Stimulated activated CD8-positive, alpha-beta memory T cell treated with anti-CD3 and anti-CD28 coated beads, Interleukin-12 subunit alpha, Interleukin-12 subunit beta, amount 100 ng/mL, for 4 hours (primary cell): ENCODE data around the gene CHST13.

Source experiments
- DNase-seq: peaks from one replicate; pipeline ENCODE4 v3.0.0-alpha.2; 2020; ENCODE audit warnings: low read depth

Gene CHST13

DNA sequence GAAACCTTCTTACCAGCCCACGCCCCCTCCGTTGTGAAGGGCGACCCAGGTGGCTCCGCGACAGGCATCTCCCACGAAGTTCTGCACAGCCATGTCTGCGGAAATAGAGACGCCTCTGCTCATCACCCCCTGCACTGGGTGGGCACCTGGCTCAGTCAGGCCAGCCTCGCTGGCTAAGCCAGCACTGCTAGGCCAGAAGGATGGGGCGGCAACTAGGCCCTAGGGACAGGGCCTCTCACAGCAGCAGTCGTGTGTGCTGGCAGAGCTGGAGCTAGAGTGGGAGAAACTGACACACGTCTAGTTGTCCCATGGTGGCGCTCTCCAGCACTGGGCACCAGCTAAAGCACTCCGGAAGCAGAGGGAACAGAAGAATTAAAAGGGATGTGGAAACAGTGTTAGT lies 35.8 kb upstream of the CHST13 start:
- no peak for DNase-seq

DNA sequence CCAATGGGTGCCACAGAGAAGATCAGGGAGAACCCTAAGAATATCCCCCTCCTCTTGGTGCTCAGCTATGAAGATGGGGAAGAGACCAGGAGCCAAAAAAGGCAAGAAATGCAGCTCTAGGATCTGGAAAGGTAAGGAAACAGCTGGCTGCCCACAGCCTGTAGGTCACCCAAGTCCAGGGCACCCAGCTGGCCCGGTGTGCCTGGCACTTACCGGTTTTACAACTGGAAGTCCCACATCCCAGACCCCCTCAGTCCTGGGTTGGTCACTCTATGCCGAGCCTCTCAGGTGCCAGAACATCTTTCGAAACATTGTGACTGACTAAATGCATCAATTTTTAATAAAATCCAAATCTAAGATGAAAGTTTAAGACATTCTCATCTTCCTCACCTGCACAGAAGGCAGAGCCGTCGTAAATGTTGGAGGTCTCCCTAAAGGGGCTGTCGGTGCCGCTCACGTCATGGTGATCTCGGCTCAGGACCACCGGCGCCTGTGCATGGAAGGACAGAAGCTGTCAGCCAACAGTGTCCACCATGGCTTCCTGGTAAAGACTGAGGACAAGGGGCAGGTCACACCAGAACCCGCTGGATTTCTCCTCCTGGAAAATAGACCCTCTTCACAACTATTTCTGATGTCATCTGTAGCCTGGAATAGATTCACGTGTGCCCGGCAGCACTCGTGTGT lies 34.9 kb upstream of the CHST13 start:
- DNase-seq: no peak

DNA sequence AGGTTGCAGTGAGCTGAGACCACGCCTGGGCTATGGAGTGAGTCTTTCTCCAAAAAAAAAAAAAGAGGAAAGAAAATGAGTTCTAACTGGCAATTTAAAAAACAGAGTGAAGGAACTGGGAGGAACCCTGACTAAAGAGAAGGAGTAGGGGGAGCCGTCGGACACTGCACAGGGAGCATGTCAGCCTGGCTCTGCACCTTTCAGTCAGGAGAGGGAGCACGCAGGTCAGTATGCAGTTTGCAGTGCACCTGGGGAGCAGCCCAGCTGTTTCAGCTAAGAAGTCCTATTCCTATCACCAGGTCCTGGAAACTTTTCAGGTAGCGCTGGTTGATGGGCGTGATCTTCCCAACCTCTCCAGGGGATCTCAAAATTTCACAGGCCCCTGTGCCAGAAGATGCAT lies 33.3 kb upstream of the CHST13 start:
- DNase-seq: no peak

DNA sequence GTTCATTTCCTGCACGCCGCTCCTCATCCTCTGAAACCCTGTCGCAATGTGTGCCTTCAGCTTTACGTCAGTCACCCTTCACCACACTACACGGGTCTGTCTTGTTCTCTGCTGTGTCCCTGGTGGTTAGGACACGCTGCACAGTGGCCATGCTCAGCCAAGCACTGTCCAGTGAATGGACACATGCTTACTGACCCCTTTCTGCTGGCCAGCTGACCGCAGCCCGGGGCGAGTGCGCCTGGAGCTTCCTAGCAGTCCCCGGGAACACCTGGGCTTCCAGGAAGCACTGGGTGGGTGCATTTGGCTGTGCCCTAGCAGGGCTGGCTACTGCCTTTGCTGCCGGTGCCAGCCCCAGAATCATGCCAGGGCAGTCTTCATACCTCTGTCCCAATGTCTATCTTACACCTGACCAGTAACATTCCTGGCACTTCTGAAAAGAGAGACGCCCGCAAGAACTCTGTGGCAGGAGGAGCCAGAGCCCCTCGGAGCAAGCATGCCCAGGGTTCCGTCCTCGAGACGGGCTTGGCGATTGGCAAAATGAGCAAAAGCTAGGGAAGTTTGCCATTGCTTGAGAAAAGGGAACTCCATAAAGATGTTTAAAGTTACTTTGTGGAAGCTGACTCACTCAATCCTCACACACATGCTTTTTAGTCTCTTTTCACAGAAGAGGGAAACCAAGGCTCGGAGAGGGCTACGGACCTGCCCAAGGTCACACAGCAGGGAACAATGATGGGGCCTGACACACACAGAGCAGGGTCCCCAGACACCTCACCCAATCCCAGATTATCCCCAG lies 32.5 kb upstream of the CHST13 start:
- no peak for DNase-seq

DNA sequence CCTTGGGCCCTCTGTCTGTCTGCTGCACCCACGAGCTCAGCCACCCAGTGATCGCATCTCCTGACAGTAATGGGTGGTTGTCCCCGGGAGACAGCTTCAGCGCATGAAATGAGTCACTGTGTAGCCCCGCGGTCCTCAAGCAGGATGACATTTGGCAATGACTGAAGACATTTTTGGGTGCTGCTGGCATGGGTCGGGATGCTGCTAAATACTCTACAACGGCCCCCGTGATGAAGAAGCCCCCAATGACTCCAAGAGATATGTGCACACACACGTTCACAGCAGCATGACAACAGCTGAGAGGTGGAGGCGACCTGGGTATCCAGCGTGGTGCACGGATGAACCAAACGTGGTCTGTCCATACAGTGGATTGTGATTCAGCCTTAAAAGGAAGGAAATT lies 30.9 kb upstream of the CHST13 start:
- DNase-seq: no peak

DNA sequence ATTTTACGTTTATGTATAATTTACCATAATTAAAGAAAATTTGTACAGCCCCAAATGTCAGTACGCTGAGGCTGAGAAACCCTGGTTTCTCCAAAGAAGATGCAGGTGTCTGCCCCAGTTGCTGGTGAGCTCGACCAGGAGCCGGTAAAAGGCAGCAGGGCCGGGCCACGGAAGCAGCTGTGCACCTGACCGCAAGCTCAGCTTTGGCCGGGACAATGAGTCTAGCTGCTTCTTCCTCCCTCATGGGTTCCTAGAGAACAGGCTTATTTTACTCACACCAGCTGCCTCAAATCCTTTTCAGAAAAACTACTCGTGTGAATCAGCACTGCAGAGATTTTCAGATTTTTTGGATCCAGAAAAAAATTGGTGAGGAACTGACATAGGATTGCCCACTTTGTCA lies 30.2 kb upstream of the CHST13 start:
- DNase-seq: no peak

DNA sequence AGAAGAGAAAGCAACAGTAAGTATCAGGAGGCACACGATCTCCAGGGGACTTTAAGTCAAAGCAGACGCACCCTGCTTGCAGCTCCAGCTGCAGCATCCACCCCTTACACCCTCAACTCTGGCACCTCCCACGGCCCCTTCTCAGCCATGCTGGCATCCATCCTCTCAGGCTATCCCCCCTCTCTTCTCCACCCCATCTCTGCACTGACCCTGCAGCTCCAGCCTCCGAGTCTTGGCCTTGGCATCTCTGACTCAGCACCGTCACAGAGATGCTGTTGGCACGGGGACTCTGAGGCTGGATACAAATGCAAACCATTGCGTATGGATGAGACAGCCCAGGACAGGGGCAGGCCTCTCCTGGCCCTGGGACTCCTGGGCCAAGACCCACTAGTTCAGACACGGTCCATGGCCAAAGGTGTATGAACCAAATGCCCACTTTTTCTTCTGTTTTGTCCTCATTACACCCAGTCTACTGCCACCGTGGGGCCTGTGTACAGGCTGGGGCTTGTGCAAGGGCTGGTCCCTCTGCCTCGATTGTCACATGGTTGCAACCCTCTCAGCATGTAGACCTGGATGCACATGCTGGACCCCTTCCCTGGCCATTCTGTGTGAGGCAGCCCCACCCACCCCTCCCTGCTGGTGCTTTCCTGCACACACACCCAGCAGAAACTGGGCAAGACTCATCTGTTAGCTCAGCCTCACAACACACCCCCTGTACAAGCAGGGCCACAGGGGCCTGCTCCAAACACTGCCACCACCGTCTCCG lies 29.6 kb upstream of the CHST13 start:
- DNase-seq: no peak

DNA sequence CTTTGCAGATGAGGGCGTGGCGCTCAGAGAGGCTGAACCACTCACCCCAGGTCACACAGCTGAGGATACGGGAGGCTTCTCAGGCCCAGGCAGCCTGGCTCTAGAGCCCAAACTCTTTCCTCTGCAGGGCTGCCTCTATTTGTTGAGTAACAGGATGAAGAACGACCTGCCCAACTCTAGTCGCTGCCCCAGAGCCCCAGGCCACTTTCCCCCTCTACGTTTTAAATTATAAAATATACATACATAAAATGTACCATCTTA lies 29.1 kb upstream of the CHST13 start:
- no peak for DNase-seq

DNA sequence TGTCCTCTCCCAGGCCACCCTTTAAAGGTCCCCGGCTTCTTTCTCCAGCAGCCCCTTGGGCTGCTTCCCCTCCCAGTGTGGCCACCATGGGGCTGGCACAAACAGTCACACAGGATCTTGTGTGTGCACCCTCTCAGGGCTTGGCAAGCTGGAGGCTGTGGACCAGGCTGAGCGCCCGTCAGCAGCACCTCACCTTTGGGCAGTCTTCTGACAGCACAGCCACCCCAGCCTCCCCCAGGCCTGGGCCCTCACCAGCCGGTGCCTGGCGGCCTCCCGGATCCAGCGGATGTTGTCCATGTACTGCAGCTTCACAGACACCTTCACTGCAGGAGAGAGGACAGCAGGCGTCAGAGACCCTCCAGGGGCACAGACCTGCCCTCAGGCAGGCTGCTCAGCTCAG lies 28.2 kb upstream of the CHST13 start:
- no peak for DNase-seq

DNA sequence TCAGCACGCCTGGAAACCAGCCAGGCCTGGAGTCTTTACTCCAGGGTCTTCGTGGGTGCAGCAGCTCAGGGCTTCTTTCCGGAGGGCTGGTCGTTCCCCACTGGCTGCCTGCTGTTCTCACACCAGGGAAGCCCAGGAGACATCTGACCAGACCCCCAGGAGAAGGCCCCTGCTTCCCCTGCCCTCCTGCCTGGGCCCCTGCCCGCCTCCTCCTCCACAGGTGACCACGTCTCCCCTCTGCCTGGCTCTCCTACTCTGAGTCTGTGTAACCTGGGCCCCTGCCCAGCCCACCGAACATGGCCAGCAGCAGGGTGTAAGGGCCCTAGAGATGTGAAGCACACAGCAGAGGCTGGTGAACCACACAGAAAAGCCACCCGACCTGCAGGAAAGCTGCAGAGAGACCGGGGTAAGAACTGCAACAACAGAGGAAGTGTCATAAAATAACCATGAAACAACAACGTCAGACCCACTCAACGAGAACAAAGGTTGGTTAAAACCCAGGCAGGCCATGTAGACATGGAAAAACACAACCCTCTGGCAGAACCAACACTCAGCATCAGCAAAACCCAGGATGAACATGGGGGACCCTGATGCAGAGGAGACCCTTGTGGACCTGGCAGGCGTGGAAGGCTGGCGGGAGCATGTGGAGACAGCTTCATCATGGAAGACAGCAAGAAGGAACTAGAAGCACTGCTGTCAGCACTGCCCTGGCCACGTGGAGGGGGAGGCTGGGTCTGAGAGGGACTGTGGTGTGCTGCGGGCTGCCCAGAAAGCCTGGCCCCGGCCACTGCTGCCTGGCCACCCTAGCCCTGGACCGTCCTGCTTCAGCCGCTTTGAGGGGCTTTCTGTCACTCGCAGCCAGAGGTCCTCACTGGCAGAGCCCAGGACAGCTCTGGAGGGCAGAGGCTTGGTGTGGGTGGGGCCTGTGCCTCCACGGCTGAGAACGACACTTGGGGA lies 26.8 kb upstream of the CHST13 start:
- DNase-seq: no peak

DNA sequence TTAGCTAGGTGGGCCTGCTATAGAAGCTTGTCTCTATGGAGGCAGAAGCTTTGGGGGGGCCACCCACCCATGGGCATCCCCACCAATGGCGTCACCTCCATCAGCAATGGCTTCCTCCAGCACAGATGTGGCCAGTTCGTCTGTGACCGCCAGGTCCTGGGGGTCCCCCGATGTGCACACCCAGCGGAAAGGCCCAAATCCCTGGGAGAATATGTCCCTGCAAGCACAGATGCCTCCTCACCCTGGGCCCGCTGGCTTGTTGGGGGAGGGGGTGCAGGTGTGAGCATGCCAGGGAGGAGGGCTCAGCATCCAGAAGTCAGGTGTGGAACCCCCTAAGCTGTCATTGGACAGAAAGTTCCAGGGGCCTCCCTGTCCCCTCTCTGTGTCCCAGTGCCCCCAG lies 26.0 kb upstream of the CHST13 start:
- no peak for DNase-seq

DNA sequence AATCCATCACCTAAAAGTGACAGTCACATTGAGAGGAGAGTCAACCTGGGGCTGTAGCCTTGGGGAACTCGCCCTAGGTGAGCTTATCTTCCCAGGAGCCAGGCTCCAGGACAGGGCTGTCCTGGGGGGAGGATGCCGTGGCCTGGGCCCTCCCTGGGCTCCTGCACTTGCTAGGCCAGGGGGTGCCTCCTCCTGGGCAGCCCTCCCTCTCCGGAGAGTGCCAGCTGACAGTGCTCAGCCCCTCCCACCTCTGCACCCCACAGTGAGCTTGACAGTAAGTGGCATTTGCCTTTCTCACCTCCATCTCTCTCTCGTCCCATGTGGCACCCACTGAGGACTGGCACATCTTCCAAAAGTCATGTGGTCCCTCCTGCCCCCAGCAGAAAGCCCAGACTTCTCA lies 25.5 kb upstream of the CHST13 start:
- DNase-seq: no peak

DNA sequence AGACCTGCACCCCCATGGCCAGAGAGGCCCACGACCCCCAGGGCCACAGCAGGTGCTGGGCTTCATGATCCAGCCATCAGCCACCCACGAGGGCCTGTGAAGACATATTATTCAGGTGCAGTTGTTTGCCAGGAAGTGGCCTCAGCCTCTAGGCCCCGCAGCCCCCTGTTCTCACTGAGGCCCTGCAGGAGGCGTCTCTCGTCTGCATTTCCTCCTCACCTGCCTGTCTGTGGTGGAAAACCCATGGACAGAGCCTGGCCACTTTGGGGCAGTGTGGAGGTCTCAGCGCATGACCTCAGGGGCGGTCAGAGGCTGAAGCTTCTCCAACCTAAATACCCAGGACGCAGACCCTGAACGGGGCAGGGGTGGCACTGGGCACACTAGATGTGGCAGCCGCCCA lies 25.0 kb upstream of the CHST13 start:
- DNase-seq: no peak

DNA sequence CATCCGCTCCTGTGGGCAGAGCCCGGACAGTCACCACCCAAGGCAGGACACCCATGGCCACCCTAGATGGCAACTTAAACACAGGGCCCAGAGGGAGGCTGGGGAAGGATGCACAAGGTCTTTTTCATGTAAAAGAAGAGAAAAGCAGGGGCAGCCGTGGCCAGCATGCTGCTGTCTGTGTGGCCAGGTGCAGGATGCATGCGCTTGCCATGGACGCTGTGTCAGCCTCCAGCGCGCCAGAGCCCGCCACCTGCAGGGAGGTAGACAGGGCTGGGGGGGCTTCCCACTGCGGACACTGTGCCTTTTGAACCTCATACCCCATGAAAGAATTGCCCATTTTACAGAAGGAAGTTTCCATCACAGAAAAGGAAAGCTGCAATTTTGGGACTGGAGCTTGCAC lies 24.6 kb upstream of the CHST13 start:
- no peak for DNase-seq

DNA sequence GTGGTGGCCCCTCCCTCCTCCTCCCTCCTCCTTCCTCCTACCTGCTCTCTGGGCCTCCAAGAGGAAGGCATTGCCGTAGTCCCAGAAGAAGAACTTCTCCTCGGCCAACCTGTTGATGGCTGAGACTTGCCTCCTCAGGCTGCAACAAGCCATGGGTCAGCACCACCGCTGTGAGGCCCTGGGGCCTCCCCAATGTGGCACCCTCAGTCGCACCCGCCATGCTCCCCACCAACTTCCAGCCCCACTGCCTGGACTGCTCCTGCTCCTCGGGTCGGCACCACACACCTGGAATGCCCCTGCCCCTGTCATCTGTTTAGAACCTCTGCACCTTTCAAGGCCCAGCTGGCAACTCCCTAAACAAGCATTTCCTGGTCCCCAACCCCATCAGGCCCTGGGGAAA lies 23.9 kb upstream of the CHST13 start:
- DNase-seq: no peak

DNA sequence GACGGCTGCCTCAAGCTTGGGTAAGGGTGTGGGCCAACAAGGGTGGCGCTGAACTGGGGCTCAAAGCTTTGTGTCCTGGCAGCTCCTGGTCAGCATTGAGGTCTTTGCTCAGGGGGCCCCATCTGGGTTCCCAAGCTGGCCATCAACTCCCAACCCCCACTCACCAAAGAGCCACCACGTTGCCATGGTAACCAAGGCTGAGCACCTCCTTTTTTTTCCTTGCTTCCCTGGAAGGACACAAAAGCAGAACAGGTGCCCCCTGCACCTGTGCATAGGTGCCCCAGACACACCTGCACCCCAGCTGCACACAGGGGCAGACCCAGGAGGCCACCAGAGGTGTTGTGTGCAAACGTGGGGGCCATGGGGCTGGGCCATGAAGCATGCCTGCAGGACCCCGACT lies 22.9 kb upstream of the CHST13 start:
- DNase-seq: no peak

DNA sequence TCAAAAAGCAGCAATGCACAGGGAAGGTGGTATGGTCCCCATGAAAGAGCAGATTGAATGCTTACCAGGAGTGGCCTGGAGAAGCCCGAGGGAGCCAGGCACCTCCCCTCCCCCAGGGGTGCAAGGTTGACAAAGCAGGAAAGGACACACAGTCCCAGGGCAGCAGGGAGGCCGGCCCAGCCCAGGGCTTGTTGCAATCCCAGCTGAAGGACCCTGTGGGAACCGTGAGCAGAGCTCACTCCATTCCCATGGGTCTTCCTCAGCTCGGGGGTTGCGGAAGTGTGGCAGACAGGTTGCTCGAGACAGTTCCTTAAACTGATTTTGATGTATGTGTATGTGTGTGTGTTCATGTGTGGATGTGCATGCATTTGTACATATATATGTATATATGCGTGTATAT lies 22.2 kb upstream of the CHST13 start:
- no peak for DNase-seq

DNA sequence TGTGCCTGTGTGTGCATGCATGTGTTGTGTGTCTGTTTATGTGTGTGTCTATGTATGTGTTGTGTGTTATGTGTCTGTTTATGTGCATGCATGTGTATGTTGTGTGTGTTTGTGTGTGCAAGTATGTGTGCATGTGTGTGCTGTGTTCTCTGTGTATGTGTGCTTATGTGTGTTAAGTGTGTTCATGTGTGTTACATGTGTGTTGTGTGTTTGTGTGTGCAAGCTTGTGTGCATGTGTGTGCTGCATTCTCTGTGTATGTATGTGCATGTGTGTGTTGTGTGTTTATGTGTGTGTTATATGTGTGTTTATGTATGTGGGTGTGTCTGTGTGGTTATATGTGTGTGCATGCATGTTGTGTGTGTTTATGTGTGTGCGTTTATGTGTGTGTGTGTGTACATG lies 21.3 kb upstream of the CHST13 start:
- DNase-seq: no peak

DNA sequence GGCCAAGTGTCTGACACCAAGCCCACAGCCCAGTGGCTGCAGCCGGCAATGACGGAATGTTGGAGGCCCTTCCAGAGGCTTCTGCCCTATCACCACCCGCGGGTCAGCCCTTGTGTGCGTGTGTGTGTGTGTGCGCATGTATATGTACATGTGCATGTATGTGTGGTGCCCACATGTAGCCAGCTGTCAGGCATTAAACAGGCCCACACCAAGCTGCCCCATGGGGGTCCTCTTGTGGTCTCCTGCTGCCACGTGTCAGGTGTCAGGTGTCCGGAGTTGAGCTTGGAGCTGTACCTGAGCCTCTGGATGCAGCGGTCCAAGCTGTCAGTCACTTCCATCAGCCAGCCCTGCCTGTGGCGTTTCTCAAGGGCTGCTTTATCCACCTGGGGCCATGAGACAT lies 20.3 kb upstream of the CHST13 start:
- no peak for DNase-seq

DNA sequence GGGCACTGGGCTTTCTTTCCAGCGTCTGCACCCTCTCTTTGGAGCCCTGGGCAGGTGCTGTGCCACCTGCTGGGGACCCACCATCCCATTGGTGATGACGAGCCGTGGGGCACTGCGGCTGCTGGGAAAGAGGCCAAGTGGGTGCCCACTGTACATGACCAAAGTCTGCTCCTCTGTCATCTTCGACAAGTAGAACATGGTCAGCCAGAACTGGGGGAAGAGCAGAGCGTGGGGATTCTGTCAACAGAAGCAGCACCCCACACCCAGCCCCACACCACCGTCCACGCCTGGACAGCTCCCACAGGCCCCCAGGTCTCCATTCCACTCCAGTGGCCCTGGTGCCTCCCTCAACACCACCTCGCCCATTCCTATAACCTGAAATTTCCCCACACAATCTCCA lies 16.1 kb upstream of the CHST13 start:
- DNase-seq: no peak

DNA sequence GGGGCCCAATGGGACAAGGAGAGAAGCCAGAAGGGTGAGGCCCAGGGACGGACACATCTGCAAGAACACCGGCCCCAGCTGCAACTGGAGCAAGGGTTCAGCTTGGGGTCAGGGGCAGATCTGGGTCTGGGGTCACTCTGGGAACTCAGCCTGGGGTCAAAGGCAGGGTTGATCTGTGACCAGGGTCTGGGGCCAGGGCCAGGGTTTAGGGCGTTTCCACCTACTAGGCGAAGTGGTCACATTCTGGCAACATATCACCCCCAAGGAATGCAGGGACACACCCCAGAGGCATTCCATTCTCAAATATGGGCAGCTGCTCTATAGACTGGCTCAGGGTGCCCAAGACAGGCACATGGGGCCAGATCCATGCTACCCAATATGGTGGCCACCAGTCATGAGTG lies 15.4 kb upstream of the CHST13 start:
- DNase-seq: no peak

DNA sequence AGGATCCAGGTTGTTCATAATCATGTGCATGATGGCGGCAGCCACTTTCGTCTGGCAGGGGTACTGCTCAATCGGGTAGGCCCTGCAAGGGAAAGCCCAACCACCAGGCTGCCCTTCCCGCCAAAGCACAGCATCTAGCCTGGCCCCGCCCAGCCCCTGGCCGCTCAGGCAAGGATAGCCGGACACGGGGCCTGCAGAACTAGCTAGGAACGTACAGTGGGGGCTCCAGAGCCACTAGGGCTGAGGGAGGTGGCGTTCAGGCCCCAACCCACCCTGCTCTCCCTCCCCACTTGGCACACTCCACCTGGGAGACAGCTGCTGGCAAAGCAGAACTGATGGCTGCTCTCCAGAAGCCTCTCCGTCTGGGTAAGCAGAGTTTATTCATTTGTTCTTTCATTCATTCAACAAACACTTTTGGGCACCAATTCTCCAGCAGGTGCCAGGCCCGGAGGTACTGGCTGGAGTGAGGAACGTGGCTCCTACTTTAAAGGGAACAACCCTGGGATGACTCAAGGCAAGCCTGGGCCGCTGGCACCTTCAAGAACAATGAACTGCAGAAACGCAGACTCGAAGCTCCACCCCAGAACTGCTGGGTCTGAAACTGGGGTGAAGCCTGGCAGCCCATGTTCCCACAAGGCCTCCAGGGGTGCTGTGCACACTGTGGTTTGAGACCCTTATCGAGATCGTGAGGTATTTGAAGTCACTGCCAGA lies 14.2 kb upstream of the CHST13 start:
- DNase-seq: no peak
